IgD-negative memory B cell (primary cell): ENCODE measurements around the gene ZBTB21. TPM values are rescaled to one million over a fixed set of nuclear protein-coding genes. Genes with fewer than 3 reads are reported as not detected.

Experiments
- H3K27ac Mint-ChIP-seq, 3 donors: one replicate each; pipeline ENCODE4 v1.8.0; 2020 to 2022; ENCODE audit warnings: mild to moderate bottlenecking in 3 of 3, mixed read lengths in 3 of 3, moderate library complexity in 1 of 3
- H3K27me3 Mint-ChIP-seq: one replicate; pipeline ENCODE4 v1.8.0; 2021; ENCODE audit warnings: mixed read lengths
- H3K36me3 Mint-ChIP-seq: one replicate; pipeline ENCODE4 v1.8.0; 2020; ENCODE audit warnings: mild to moderate bottlenecking, mixed read lengths
- H3K4me1 Mint-ChIP-seq, 3 donors: one replicate each; pipeline ENCODE4 v1.8.0; 2020 to 2022; ENCODE audit warnings: mixed read lengths in 3 of 3, mild to moderate bottlenecking in 1 of 3
- H3K4me3 Mint-ChIP-seq, 4 donors: one replicate each; pipeline ENCODE4 v1.8.0; 2020 to 2022; ENCODE audit warnings: mild to moderate bottlenecking in 4 of 4, mixed read lengths in 4 of 4, moderate library complexity in 3 of 4
- H3K9me3 Mint-ChIP-seq, 3 donors: one replicate each; pipeline ENCODE4 v1.8.0; 2020 to 2021; ENCODE audit warnings: mixed read lengths in 3 of 3, mild to moderate bottlenecking in 1 of 3
- polyA plus RNA-seq: library from polyadenylated mRNA; unstranded; fragments of 300-500 nt; fragmentation: Illumina TruSeq; gene quantifications from one replicate; pipeline ENCODE4 v1.2.3, GENCODE V29; 2021

The ZBTB21 gene
- polyA plus RNA-seq, 1 donor from 2014 or later = 8.0 TPM

- H3K4me3 Mint-ChIP-seq = no peak overlapping the region
- no peak overlapping the region for H3K27ac Mint-ChIP-seq
- H3K36me3 Mint-ChIP-seq = no peaks in the 10 kb centered on the region
- no peaks in the 10 kb centered on the region for H3K9me3 Mint-ChIP-seq
- H3K27me3 Mint-ChIP-seq = no peaks in the 10 kb centered on the region
- H3K4me1 Mint-ChIP-seq = no peaks in the 10 kb centered on the region
These were observed 68.2 kb downstream of the ZBTB21 start for GRCh38 chr21:41941941-41942340.

- Mint-ChIP-seq H3K27me3 (peaks cover under 1% of the 10 kb centered on the region), H3K4me1 (no peaks in the 10 kb centered on the region), H3K4me3 (no peak overlapping the region), H3K9me3 (no peaks in the 10 kb centered on the region), H3K36me3 (no peaks in the 10 kb centered on the region), H3K27ac (no peak overlapping the region)
These were observed 69.7 kb downstream of the ZBTB21 start for GRCh38 chr21:41940431-41940830.

- peaks cover 6% of the 10 kb centered on the region for H3K27me3 Mint-ChIP-seq
- H3K9me3 Mint-ChIP-seq = no peaks in the 10 kb centered on the region
- H3K4me3 Mint-ChIP-seq = no peak overlapping the region
- no peaks in the 10 kb centered on the region for H3K36me3 Mint-ChIP-seq
- no peak overlapping the region for H3K27ac Mint-ChIP-seq
- no peaks in the 10 kb centered on the region for H3K4me1 Mint-ChIP-seq
These were observed 70.8 kb downstream of the ZBTB21 start for GRCh38 chr21:41939391-41939790.

Other genes with a start within 250 kb of the ZBTB21 start
- gene RIPK4, start 243.3 kb downstream of the ZBTB21 start, polyA plus RNA-seq = not detected
- 5.6 TPM for gene PRDM15, start 131.0 kb downstream of the ZBTB21 start, polyA plus RNA-seq
- gene C2CD2, start 56.3 kb downstream of the ZBTB21 start, polyA plus RNA-seq = 3.5 TPM
- 0.05 TPM for gene UMODL1, start 61.0 kb upstream of the ZBTB21 start, polyA plus RNA-seq
- 11.6 TPM for gene ABCG1, start 208.8 kb upstream of the ZBTB21 start, polyA plus RNA-seq